ENCODE data around the gene PGPEP1.

DNA sequence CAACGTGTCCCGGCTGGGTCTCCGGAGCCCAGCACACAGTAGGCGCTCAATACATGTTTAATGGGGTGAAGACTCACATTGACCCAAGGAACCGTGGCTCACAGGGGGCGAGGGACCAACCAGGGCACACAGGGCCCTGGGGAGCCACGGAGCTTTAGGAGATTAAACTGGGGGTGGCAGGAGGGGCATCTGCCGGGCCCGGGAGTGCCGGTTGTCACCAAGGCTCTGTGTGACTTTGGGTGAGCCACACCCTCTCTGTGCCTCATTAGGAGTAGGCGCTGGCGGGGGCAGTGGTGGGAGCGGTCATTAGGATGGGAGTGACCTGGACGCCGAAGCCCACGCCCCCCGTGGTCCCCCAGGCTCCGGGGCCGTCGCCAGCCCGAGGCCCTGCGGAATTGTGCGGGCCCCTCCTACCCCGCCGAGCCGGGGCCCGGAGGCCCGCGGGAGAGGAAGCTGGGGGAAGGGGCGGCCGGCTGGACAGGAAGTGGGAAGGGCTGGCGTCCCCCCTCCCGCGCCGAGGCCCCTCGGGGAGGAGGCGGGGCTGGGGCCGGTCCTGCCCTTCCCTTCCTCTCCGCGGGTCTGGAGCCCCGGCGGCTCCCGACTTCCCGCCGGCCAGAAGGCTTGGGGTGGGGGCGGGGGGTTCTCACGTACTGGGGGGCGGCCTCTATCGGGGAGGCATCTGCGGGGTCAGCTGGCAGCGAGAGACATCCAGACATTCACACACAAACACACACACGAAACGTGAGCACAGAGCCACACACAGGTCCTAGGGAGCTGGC lies 77.0 kb downstream of the PGPEP1 start:
- TF ChIP-seq, protein P1, sequence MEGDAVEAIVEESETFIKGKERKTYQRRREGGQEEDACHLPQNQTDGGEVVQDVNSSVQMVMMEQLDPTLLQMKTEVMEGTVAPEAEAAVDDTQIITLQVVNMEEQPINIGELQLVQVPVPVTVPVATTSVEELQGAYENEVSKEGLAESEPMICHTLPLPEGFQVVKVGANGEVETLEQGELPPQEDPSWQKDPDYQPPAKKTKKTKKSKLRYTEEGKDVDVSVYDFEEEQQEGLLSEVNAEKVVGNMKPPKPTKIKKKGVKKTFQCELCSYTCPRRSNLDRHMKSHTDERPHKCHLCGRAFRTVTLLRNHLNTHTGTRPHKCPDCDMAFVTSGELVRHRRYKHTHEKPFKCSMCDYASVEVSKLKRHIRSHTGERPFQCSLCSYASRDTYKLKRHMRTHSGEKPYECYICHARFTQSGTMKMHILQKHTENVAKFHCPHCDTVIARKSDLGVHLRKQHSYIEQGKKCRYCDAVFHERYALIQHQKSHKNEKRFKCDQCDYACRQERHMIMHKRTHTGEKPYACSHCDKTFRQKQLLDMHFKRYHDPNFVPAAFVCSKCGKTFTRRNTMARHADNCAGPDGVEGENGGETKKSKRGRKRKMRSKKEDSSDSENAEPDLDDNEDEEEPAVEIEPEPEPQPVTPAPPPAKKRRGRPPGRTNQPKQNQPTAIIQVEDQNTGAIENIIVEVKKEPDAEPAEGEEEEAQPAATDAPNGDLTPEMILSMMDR (conservative IDR thresholded peaks at IDR 0.05 in 1 of 2, IDR thresholded peaks at IDR 0.05 in 1 of 2; ENCODE audit: extremely low read depth in 1 of 2, insufficient read depth in 1 of 2, low read depth in 1 of 2, low read length in 2 of 2): no peak
- no peak for TF ChIP-seq EZH2 (IDR thresholded peaks at IDR 0.05; ENCODE audit: borderline replicate concordance, low read length)

Measured in mammary epithelial cell (primary cell).